ENCODE measurements around the gene NPTXR.

Gene NPTXR

GRCh38 chr22:38793317-38793716 lies 50.5 kb downstream of the NPTXR start:
- no peak for DNase-seq

- no peak for DNase-seq
Observed at GRCh38 chr22:38792833-38793232, 51.0 kb downstream of the NPTXR start.

- DNase-seq: no peak
Observed at GRCh38 chr22:38789606-38790005, 54.2 kb downstream of the NPTXR start.

DNA sequence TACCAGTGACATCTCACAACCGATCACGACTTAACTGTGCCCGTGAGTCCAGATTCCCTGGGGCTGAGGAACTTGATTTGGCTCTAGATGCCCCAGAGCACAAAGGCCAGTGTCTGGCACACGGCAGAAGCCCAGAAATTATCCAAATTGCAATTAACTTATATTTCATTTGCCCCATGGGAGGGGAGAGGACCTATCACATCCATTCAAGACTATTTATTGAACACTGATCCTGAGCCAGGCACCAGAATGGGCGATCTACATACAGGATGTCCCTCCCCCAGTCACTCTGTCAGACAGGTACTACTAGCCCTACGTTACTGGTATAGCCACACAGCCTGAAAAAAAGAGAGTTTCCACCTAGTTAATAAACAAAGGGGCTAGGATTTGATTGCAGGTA lies 55.0 kb downstream of the NPTXR start:
- DNase-seq: no peak

DNA sequence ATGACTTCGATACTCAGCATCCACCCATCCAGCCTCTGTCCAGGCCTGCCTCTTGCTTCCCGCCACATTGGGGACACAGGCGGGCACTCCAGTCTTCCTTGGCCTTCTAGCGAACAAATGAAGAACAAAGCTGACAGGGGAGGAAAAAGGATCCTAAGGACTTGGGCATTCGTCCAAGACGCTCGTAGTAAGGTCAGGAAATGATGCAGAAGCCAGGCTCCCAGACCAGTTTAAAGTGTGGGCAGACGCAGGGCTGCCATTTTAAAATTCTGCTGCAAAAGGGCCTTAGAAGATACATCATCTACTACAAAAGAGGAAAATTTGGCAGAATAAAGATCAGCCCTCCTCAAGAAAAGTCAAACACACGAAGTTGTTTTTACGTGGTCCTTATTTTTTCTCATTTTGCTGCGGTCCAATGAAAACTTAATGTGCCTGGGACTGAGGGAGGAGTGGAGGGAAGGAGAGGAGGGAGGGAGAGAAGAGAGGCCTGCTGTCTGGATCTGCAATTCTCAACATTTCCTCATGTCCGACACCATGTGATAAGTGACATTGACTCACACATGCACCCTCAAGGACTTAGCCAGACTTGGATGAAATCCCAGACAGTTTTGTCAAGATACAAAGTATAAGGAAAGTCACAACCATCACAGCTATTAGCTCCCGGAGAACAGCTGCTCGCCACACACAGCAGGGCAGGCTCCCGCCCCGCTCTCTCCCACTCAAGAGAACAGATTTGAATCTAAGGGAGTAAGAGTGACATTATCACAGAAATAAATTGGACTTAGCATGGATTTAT lies 55.6 kb downstream of the NPTXR start:
- no peak for DNase-seq

GRCh38 chr22:38786631-38787030 lies 57.2 kb downstream of the NPTXR start:
- DNase-seq: no peak

DNA sequence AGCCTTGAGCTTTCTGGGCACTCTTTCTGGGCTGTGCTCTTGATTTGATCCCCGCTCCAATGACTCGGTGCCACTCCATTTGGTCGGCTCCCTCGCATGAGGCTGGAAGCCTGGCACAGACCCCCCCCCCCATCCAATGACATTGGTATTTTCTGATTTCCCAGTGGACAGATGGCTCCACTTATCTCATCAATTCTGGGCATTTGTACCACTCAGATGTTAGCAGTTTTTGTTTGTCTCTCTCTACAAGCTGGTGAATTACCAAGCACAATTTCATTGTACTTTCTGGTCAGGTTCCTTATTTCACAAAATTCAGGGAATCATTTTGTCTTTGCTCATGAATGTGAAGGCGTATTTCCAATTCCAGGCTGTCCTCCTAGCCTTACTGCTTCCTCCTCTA lies 59.0 kb downstream of the NPTXR start:
- DNase-seq: no peak

- DNase-seq: no peak
Observed at GRCh38 chr22:38784035-38784434, 59.8 kb downstream of the NPTXR start.

- no peak for DNase-seq
Observed at GRCh38 chr22:38783095-38783615, 60.7 kb downstream of the NPTXR start.

DNA sequence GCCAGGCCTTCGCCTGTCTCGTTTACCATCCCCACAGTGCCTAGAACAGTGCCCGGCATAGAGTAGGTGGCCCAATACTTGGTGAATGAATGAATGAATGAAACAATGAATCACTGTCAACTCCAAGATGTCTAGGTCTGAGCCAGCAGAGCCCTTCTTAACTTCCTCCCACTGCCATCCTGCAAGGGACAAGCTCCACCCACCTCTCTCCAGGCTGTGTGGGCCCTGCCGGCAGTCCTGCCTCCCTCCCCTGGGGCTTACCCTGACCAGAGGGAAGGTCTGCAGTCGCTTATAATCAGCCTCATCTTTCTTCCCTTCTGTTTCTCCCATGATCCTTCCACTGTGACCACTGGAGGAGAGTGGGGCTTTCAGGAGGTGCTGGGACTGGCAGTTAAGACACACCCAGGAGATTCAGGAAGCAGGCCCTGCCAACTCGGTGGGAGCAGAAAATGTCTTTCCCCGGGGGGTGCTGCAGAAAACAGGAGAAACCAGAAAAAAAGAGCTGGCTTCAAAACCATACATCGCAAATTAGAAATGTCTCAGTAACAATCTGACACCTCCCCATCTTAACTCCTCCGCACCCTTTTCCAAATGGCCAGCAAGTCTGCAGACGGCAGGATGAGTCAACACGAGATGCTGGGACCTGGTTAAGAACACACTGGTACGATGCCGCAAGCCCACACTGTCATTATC lies 61.3 kb downstream of the NPTXR start:
- no peak for DNase-seq

GRCh38 chr22:38781033-38781432 lies 62.8 kb downstream of the NPTXR start:
- no peak for DNase-seq

GRCh38 chr22:38777087-38777671 lies 66.6 kb downstream of the NPTXR start:
- DNase-seq: no peak

GRCh38 chr22:38776086-38776485 lies 67.7 kb downstream of the NPTXR start:
- DNase-seq: no peak

DNA sequence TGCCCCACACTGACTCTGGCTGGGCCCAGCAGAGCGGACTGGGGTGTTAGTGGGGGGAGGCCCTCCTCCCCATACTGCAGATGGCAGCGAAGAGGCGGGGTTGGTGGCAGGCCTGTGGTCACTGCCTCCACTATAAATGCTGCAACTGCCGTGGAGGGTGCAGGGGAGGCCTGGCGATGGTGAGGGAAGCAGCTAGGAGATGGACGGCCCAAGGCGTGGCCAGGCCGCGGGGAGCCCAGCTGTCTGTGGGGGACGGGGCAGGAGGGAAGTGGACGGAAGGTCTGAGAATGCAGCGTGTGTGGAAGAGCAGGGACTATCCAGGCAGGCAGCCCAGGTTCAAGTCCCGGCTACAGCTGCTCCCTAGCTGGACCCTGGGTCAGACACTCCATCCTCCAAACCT lies 68.2 kb downstream of the NPTXR start:
- no peak for DNase-seq

- no peak for DNase-seq
Observed at GRCh38 chr22:38774496-38775166, 69.2 kb downstream of the NPTXR start.

DNA sequence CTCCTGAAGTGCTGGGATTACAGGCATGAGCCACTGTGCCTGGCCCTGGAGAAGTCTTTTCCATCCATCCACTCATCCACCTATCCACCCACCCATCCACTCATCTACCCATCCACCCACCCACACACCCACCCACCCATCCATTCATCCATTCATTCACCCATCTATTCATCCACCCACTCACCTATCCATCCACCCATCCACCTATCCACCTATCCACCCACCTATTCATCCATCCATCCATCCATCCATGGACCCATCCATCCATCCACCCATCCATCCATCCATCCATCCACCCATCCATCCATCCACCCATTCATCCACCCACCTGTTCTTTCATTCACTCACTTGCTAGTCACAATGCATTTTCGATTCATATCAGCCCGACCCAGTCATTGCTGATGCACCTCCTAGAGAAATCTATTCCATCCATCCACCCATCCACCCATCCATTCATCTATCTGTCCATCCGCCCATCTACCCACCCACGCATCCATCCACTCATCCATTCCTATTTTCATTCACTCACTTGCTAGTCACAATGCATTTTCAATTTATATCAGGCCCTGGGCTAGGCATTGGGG lies 70.4 kb downstream of the NPTXR start:
- DNase-seq: no peak

GRCh38 chr22:38772623-38772873 lies 71.3 kb downstream of the NPTXR start:
- DNase-seq: no peak

DNA sequence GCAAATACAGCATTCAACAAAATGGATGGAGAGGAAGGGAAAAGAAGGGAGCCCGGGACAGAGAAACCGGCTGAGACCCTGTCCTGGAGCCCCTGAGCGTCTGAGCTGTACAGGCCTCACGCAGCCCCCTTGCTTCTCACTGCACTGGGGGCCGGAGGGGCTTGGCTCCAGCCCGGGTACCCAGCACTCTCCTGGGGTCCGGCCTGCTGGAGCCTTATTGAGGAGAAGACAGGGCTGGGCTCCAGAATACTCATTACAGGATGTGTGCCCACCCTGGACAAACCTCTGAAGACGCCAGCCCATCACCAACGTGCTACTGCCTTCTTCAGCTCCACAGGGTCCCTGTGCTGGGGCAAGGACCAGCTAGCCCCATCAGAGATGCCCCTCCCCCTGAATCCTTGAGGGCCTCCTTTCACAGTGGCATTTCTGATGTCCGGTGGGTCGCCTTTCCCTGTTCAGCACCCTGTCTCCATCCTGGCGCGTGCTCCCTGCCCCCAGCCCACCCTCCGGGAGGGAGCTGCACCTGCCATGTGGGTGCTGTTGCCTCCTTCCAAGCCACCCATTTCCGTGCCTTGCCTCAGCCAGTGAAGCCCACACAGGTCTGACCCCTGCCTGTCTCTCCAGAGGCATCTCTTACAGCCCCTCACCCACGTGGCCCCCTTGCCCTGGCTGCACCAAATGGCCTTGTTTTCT lies 73.4 kb downstream of the NPTXR start:
- no peak for DNase-seq
